ENCODE measurements around the gene NPM3. TPM values are rescaled to one million over a fixed set of nuclear protein-coding genes. Genes with fewer than 3 reads are reported as not detected.

Gene NPM3
- total RNA-seq, 1 donor from 2014 or later: 93.1 TPM

DNA sequence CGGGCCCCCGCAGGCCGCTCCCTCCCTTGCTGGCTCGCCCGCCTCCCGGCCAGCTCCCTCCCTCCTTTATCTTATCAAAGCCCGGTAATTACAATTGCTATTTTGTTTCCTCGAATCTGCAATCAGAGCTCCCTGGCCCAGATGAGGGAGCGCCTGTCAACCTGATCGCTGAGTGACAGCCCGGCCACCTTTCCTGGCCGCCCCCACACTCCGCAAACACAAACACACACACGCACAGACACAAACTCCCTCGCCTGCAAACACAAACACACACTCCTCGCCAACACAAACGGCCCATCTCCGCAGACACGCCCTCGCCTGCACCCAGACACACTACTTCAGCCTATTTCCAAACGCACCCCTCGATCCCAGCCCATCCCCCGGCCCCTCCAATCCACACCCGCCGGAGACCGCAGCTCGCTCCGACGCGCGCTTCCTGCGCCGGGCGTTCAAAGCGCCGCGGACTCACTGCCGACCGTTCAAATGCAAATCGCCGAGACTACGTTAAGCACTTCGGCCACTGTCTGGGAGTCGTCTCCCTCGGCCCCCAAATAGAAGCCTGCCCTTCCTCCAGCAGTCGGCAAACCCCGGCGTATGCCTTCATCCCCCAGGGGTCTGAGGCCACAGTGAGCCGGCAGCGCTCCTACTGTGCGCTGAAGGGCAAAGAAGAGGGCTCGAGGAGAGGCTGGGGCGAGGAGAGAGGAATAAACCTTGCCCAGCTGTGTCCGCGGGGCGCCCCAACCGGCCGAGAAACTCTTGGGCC lies 4.3 kb downstream of the NPM3 start:
- Mint-ChIP-seq H3K36me3 (no peaks in the 10 kb centered on the region), H3K27ac (no peak overlapping the region), H3K27me3 (ENCODE audit: insufficient read depth, low read depth) (peaks cover 39% of the 10 kb centered on the region), H3K9me3 (no peaks in the 10 kb centered on the region), H3K4me1 (peaks cover 43% of the 10 kb centered on the region), H3K4me3 (peak overlapping the region; percentile 87)
- H3K36me3 ChIP-seq: no peaks in the 10 kb centered on the region
- peaks cover 69% of the 10 kb centered on the region for H3F3A ChIP-seq (ENCODE audit: low read depth)
- no peak overlapping the region for H3K9ac ChIP-seq
- H3K9me3 ChIP-seq (ENCODE audit: low read depth): no peaks in the 10 kb centered on the region
- H2AFZ ChIP-seq (replicated peaks): peak overlapping the region; percentile 39
- TF ChIP-seq EZH2phosphoT487 (IDR thresholded peaks at IDR 0.05): peak; percentile 67
- TF ChIP-seq CTCF (IDR thresholded peaks at IDR 0.05): no peak
- TF ChIP-seq EZH2 (IDR thresholded peaks at IDR 0.05): peak; percentile 60
- H3K27me3 ChIP-seq: peaks cover 64% of the 10 kb centered on the region
- DNase-seq (ENCODE audit: low spot score): peak; percentile 91
- no peak overlapping the region for H3K27ac ChIP-seq
- H3K79me2 ChIP-seq (ENCODE audit: low read depth): peaks cover 6% of the 10 kb centered on the region
- H3K4me2 ChIP-seq: peak overlapping the region; percentile 98
- peak overlapping the region; percentile 57 for H3K4me3 ChIP-seq
- H4K20me1 ChIP-seq (ENCODE audit: low read depth): peaks cover 46% of the 10 kb centered on the region
- peaks cover 50% of the 10 kb centered on the region for H3K4me1 ChIP-seq

DNA sequence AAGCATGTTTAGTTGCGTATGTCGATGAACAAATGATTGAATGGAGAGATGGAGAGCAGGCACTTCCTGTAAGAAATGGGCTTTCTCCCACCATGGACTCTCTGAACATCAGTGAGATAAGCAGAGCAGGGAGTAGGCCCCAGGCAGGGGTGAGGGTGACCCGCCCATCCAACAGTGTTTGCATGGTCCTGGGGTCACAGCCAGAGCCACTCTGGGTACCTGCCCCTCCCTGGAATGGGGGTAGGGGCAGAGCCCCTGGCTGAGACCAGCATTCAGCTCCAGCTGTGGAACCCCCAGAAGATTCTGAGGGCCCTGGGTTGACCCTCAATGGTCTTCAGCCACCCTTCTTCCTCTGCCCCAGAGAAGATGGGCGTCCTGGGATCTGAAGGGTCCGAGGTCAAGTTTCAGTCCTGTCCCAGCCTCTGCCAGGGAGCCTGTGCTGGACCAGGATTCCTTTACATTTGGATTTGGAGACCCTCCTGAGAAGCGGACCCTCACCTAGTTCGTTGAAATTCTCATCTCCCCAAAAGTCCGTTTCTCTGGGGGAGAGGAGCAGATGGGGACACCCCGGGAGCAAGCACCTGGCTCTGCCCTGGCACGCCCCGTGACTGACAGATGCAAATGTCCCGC lies 5.0 kb downstream of the NPM3 start:
- H3K4me3 ChIP-seq: peak overlapping the region; percentile 57
- no peak for TF ChIP-seq EZH2 (IDR thresholded peaks at IDR 0.05)
- TF ChIP-seq EZH2phosphoT487 (IDR thresholded peaks at IDR 0.05): no peak
- TF ChIP-seq CTCF (IDR thresholded peaks at IDR 0.05): no peak
- H3K4me1 ChIP-seq: peaks cover 57% of the 10 kb centered on the region
- peak overlapping the region; percentile 98 for H3K4me2 ChIP-seq
- H2AFZ ChIP-seq (replicated peaks): no peak overlapping the region
- peaks cover 70% of the 10 kb centered on the region for H3F3A ChIP-seq (ENCODE audit: low read depth)
- no peak overlapping the region for H3K27ac ChIP-seq
- Mint-ChIP-seq H3K27me3 (ENCODE audit: insufficient read depth, low read depth) (peaks cover 46% of the 10 kb centered on the region), H3K9me3 (no peaks in the 10 kb centered on the region), H3K36me3 (no peaks in the 10 kb centered on the region), H3K4me1 (peaks cover 45% of the 10 kb centered on the region), H3K4me3 (peak overlapping the region; percentile 87), H3K27ac (no peak overlapping the region)
- peaks cover 71% of the 10 kb centered on the region for H3K27me3 ChIP-seq
- no peak overlapping the region for H3K9ac ChIP-seq
- H3K9me3 ChIP-seq (ENCODE audit: low read depth): no peaks in the 10 kb centered on the region
- peaks cover 6% of the 10 kb centered on the region for H3K79me2 ChIP-seq (ENCODE audit: low read depth)
- peaks cover 44% of the 10 kb centered on the region for H4K20me1 ChIP-seq (ENCODE audit: low read depth)
- no peaks in the 10 kb centered on the region for H3K36me3 ChIP-seq
- no peak for DNase-seq (ENCODE audit: low spot score)

- Histone ChIP-seq H3K9ac (no peak overlapping the region), H3K36me3 (no peaks in the 10 kb centered on the region), H3F3A (ENCODE audit: low read depth) (peaks cover 76% of the 10 kb centered on the region), H3K4me2 (no peak overlapping the region), H3K4me1 (peaks cover 63% of the 10 kb centered on the region), H3K27ac (no peak overlapping the region), H3K79me2 (ENCODE audit: low read depth) (peaks cover 5% of the 10 kb centered on the region), H3K27me3 (peaks cover 77% of the 10 kb centered on the region), H2AFZ (replicated peaks) (no peak overlapping the region), H3K4me3 (no peak overlapping the region), H4K20me1 (ENCODE audit: low read depth) (peaks cover 44% of the 10 kb centered on the region), H3K9me3 (ENCODE audit: low read depth) (no peaks in the 10 kb centered on the region)
- H3K4me3 Mint-ChIP-seq: peak overlapping the region; percentile 18
- no peaks in the 10 kb centered on the region for H3K9me3 Mint-ChIP-seq
- no peak overlapping the region for H3K27ac Mint-ChIP-seq
- H3K36me3 Mint-ChIP-seq: no peaks in the 10 kb centered on the region
- no peak for DNase-seq (ENCODE audit: low spot score)
- H3K4me1 Mint-ChIP-seq: peaks cover 44% of the 10 kb centered on the region
- TF ChIP-seq CTCF (IDR thresholded peaks at IDR 0.05) (no peak), EZH2 (IDR thresholded peaks at IDR 0.05) (no peak), EZH2phosphoT487 (IDR thresholded peaks at IDR 0.05) (no peak)
- peaks cover 52% of the 10 kb centered on the region for H3K27me3 Mint-ChIP-seq (ENCODE audit: insufficient read depth, low read depth)
These were observed 5.6 kb downstream of the NPM3 start for GRCh38 chr10:101777619-101778145.
